ENCODE measurements around the gene EFNA5. TPM values are rescaled to one million over a fixed set of nuclear protein-coding genes. Genes with fewer than 3 reads are reported as not detected.

The EFNA5 gene
- total and polyA plus RNA-seq, 2 of the 13 experiments (the other 11 are each of a cell fraction or from before 2014, with no cell fraction given), result not detected

- no peak for TF ChIP-seq ZBTB4 (CRISPR knock-in tag; IDR thresholded peaks at IDR 0.05; ENCODE audit: borderline replicate concordance)
- TF ChIP-seq ATAD3A (CRISPR knock-in tag; IDR thresholded peaks at IDR 0.05), result no peak
- no peak for TF ChIP-seq ZNF549 (CRISPR knock-in tag; IDR thresholded peaks at IDR 0.05)
These were observed 93.9 kb downstream of the EFNA5 start (continued) for GRCh38 chr5:107576736-107577393.

DNA sequence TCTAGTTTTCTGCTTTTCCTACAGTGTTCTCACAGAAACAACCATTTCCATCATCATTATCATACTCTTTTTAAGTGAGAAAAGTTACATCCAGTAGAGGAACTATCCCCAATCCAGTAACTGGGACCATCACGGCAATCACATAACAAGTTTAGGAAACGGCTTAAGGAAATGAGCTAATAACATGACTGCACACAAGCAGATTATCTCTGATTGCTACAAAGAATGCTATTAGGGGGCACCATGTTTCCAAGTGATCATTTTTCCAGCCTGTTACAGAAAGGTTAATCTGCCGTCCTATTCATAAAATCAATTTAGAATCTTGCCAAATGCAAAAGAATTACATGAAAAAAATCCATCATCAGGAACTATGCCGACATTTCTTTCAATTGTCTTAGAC, 94.6 kb downstream of the EFNA5 start:
- Histone ChIP-seq H3K79me2 (ENCODE audit: insufficient read depth, low read length) (no peaks in the 10 kb centered on the region), H3K4me3 (replicated peaks in 1 of 3; ENCODE audit: insufficient read depth in 1 of 3, low read depth in 2 of 3, low read length in 3 of 3) (no peak overlapping the region), H3K4me2 (ENCODE audit: low read depth, low read length) (no peak overlapping the region), H3K27me3 (ENCODE audit: control insufficient read depth in 1 of 2, insufficient read depth in 2 of 2, low read length in 2 of 2) (peaks cover 0 to 4% of the 10 kb centered on the region in 2 experiments; a peak in 1 of 5 replicates), H3K4me1 (ENCODE audit: insufficient read depth, low read length) (peaks cover 13% of the 10 kb centered on the region), H3K9ac (ENCODE audit: insufficient read depth, low read depth, low read length) (no peak overlapping the region), H4K20me1 (ENCODE audit: insufficient read depth, low read length) (no peaks in the 10 kb centered on the region), H3K27ac (ENCODE audit: extremely low read length, insufficient read depth, low read length) (no peak overlapping the region), H2AFZ (ENCODE audit: low read length) (no peak overlapping the region), H3K9me3 (ENCODE audit: low read length) (no peaks in the 10 kb centered on the region), H3K36me3 (replicated peaks in 1 of 2; ENCODE audit: control insufficient read depth in 1 of 2, insufficient read depth in 2 of 2, low read length in 2 of 2) (no peaks in the 10 kb centered on the region)
- CTCF ChIA-PET (ENCODE audit: low intra/inter-chr PET ratio, low total read pairs), result no interaction called here
- FAIRE-seq, result no peak
- no peak for DNase-seq (ENCODE audit: low spot score)
- in situ Hi-C loops (cut with HindIII; ENCODE audit: extremely low pct_ligation_motif_present, low pct_unique_long_range_greater_than_20kb), result no loop called here
- no peak for ATAC-seq
- no TSS peak for BruUV-seq (replicated peaks)
- TF ChIP-seq KLF11 (CRISPR knock-in tag; IDR thresholded peaks at IDR 0.05) (no peak), RBM39 (IDR thresholded peaks at IDR 0.05; ENCODE audit: low read depth, low read length, poor library complexity, severe bottlenecking) (no peak), ZSCAN31 (CRISPR knock-in tag; IDR thresholded peaks at IDR 0.05; ENCODE audit: low read depth) (no peak), TRIM22 (IDR thresholded peaks at IDR 0.05) (no peak), CC2D1A (CRISPR knock-in tag; IDR thresholded peaks at IDR 0.05) (no peak), ZNF792 (CRISPR knock-in tag; IDR thresholded peaks at IDR 0.05) (no peak)
- intact Hi-C loops (cut with micrococcal nuclease; ENCODE audit: unreplicated experiment), result no loop called here
- 54% methylated on average over 4 of the region's 4 CpGs for WGBS (ENCODE audit: low lambda C conversion rate)
- POLR2A ChIA-PET, result no interaction called here

All from HepG2 (cell line).